ENCODE data around the gene FGD5.

Gene FGD5

GRCh38 chr3:14875411-14876175, 56.8 kb downstream of the FGD5 start:
- no peak for TF ChIP-seq TAF1 (IDR thresholded peaks at IDR 0.05; ENCODE audit: borderline replicate concordance, low read depth, low read length)
- TF ChIP-seq POLR2A (IDR thresholded peaks at IDR 0.05; ENCODE audit: low read depth, low read length) = no peak
- no peak for TF ChIP-seq POLR2AphosphoS5 (IDR thresholded peaks at IDR 0.05; ENCODE audit: low read depth, low read length)
- DNase-seq (ENCODE audit: insufficient read length) (no peak), FAIRE-seq (no peak)

- no peak for FAIRE-seq
- DNase-seq (ENCODE audit: insufficient read length) = no peak
- no peak for TF ChIP-seq POLR2A (IDR thresholded peaks at IDR 0.05; ENCODE audit: low read depth, low read length)
- no peak for TF ChIP-seq TAF1 (IDR thresholded peaks at IDR 0.05; ENCODE audit: borderline replicate concordance, low read depth, low read length)
- no peak for TF ChIP-seq POLR2AphosphoS5 (IDR thresholded peaks at IDR 0.05; ENCODE audit: low read depth, low read length)
Observed at GRCh38 chr3:14876921-14877333, 58.2 kb downstream of the FGD5 start.

DNA sequence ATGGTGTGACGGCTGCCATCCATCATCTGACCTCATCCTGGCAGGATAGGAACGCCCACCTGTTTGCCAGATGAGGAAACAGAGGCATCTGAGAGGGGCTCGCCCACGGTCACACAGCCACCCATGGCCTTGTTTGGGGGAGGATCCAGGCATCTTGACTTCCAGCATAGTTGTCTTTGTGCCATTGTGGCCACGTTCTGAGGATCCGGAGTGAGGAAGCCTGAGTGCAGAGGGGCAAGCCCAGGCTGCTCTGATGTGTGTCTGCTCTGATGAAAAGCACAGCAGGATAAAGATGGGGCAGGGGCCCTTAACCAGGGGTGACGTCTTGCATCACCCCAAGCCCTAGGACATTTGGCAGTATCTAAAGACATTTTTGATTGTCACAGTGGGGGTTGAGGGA, 58.7 kb downstream of the FGD5 start:
- DNase-seq (ENCODE audit: insufficient read length) (no peak), FAIRE-seq (no peak)
- no peak for TF ChIP-seq POLR2AphosphoS5 (IDR thresholded peaks at IDR 0.05; ENCODE audit: low read depth, low read length)
- TF ChIP-seq TAF1 (IDR thresholded peaks at IDR 0.05; ENCODE audit: borderline replicate concordance, low read depth, low read length) = no peak
- TF ChIP-seq POLR2A (IDR thresholded peaks at IDR 0.05; ENCODE audit: low read depth, low read length) = no peak

DNA sequence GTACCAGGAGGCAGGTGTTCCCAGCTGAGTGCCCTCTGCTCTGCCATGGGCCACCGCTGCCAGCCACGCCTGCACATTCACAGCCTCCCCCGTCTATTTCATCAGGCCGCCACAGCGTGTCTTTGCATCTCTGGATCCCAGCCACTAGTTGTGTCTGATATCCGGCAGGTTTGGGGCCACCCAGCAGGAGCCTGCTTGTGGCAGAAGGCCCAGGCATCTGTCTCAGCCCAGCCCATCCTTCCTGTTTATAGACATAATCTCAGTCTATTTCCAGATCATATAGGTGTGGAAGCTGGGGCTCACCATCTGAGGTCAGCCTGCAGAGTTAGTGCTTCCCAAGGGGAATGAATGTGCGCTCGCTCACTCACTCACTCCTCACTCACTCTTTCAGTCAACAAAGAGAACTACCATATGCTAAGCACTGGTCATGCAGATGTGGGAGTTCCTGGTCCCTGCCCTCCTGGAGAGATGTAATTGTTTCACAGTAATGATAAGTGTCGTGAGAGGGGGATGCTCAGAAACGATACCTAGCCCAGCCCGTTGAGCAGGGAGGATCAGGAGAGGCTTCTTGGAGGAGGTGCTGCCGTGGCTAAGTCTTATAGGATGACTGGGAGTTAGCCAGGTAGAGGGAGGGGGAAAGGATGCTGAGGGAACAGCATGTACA, 60.6 kb downstream of the FGD5 start:
- FAIRE-seq = no peak
- TF ChIP-seq POLR2A (IDR thresholded peaks at IDR 0.05; ENCODE audit: low read depth, low read length) (no peak), POLR2AphosphoS5 (IDR thresholded peaks at IDR 0.05; ENCODE audit: low read depth, low read length) (no peak), TAF1 (IDR thresholded peaks at IDR 0.05; ENCODE audit: borderline replicate concordance, low read depth, low read length) (no peak)
- no peak for DNase-seq (ENCODE audit: insufficient read length)

DNA sequence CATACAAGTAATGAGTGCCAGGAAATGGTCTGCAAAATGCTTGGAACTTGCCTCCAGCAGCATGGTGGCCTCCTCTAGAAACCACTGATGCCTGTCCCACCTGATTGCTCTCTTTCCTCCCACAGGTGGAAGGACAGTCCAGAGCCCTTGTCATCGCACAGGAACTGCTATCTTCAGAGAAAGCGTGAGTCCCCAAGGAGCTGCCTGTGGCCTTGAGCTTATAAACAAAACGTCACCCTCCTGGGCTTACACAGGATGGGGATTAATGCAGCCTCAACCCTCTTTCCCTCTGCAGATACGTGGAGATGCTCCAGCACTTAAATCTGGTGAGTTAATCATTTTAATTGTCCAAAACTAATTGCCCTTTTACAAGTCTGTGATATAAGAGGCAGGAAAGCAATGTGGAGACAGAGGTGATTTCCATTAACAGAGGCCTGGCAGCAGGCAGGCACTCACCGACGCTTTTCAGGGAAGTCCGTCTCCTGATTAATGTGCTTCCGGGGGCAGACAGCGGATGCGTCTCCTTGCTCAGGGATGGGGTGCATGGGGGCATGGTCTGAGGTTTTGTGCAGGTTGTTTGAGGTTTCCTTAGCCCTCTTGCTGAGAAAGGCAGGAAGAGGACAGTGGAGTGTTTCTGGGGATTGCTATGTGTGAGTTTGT, 61.8 kb downstream of the FGD5 start:
- no peak for TF ChIP-seq TAF1 (IDR thresholded peaks at IDR 0.05; ENCODE audit: borderline replicate concordance, low read depth, low read length)
- no peak for TF ChIP-seq POLR2A (IDR thresholded peaks at IDR 0.05; ENCODE audit: low read depth, low read length)
- TF ChIP-seq POLR2AphosphoS5 (IDR thresholded peaks at IDR 0.05; ENCODE audit: low read depth, low read length) = no peak
- no peak for FAIRE-seq
- DNase-seq (ENCODE audit: insufficient read length) = no peak

GRCh38 chr3:14883226-14883625, 64.5 kb downstream of the FGD5 start:
- DNase-seq (ENCODE audit: insufficient read length) (no peak), FAIRE-seq (no peak)
- TF ChIP-seq POLR2A (IDR thresholded peaks at IDR 0.05; ENCODE audit: low read depth, low read length) (no peak), POLR2AphosphoS5 (IDR thresholded peaks at IDR 0.05; ENCODE audit: low read depth, low read length) (no peak), TAF1 (IDR thresholded peaks at IDR 0.05; ENCODE audit: borderline replicate concordance, low read depth, low read length) (no peak)

DNA sequence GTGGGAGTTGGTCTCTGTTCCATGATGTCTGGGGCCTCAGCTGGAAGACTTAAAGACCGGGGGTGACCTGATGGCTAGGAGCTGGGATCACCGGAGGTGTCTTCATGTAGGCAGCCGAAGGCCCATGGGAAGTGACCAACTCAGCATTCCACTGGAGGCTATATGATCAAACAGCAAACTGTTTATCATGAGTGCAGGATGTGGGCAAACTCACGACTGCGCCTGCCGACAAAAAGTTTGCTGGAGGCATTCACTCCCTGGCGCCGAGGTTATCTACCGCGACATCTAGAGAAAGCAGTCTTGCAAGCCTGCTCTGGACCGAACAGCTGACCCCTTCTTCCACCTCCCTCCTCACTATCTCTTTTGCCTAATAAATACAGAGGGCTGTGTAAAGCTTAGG, 65.9 kb downstream of the FGD5 start:
- DNase-seq (ENCODE audit: insufficient read length) (no peak), FAIRE-seq (no peak)
- TF ChIP-seq POLR2AphosphoS5 (IDR thresholded peaks at IDR 0.05; ENCODE audit: low read depth, low read length) (no peak), POLR2A (IDR thresholded peaks at IDR 0.05; ENCODE audit: low read depth, low read length) (no peak), TAF1 (IDR thresholded peaks at IDR 0.05; ENCODE audit: borderline replicate concordance, low read depth, low read length) (no peak)

DNA sequence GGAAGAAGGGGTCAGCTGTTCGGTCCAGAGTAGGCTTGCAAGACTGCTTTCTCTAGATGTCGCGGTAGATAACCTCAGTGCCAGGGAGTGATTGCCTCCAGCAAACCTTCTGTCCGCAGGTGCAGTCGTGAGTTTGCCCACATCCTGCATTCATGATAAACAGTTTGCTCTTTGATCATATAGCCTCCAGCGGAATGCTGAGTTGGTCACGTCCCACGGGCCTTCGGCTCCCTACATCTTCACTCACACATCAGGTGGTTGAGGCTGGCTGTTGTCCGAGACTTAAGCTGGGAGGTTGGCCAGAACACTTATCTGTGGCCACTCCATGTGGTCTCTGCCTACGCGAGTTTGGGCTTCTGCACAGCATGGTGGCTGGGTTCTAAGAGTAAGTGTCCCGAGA, 66.5 kb downstream of the FGD5 start:
- FAIRE-seq (no peak), DNase-seq (ENCODE audit: insufficient read length) (no peak)
- no peak for TF ChIP-seq TAF1 (IDR thresholded peaks at IDR 0.05; ENCODE audit: borderline replicate concordance, low read depth, low read length)
- no peak for TF ChIP-seq POLR2A (IDR thresholded peaks at IDR 0.05; ENCODE audit: low read depth, low read length)
- TF ChIP-seq POLR2AphosphoS5 (IDR thresholded peaks at IDR 0.05; ENCODE audit: low read depth, low read length) = no peak

- TF ChIP-seq POLR2A (IDR thresholded peaks at IDR 0.05; ENCODE audit: low read depth, low read length) (no peak), POLR2AphosphoS5 (IDR thresholded peaks at IDR 0.05; ENCODE audit: low read depth, low read length) (no peak), TAF1 (IDR thresholded peaks at IDR 0.05; ENCODE audit: borderline replicate concordance, low read depth, low read length) (no peak)
- no peak for DNase-seq (ENCODE audit: insufficient read length)
- no peak for FAIRE-seq
Observed at GRCh38 chr3:14886101-14886500, 67.3 kb downstream of the FGD5 start.

- TF ChIP-seq POLR2AphosphoS5 (IDR thresholded peaks at IDR 0.05; ENCODE audit: low read depth, low read length) = no peak
- TF ChIP-seq POLR2A (IDR thresholded peaks at IDR 0.05; ENCODE audit: low read depth, low read length) = no peak
- no peak for TF ChIP-seq TAF1 (IDR thresholded peaks at IDR 0.05; ENCODE audit: borderline replicate concordance, low read depth, low read length)
- FAIRE-seq = no peak
Observed at GRCh38 chr3:14889205-14889604, 70.4 kb downstream of the FGD5 start.

GRCh38 chr3:14889943-14890342, 71.2 kb downstream of the FGD5 start:
- no peak for TF ChIP-seq TAF1 (IDR thresholded peaks at IDR 0.05; ENCODE audit: borderline replicate concordance, low read depth, low read length)
- TF ChIP-seq POLR2A (IDR thresholded peaks at IDR 0.05; ENCODE audit: low read depth, low read length) = no peak
- TF ChIP-seq POLR2AphosphoS5 (IDR thresholded peaks at IDR 0.05; ENCODE audit: low read depth, low read length) = no peak
- FAIRE-seq = no peak
- DNase-seq (ENCODE audit: insufficient read length) = no peak

More at GRCh38 chr3:14889205-14889604, 70.4 kb downstream of the FGD5 start:
- no peak for DNase-seq (ENCODE audit: insufficient read length)

All from GM12892 (cell line).